GM19395 (cell line): ENCODE measurements around the gene GPC5.
A peak's percentile ranks its signal among the peaks of the same experiment; 100 is the strongest.

Source experiments
- ATAC-seq: cut with Tn5 transposase; IDR thresholded peaks from one replicate; pipeline ENCODE4 v1.9.1; 2021; ENCODE audit warnings: mild to moderate bottlenecking, moderate library complexity; ENCODE audit not compliant: unreplicated experiment

Gene GPC5

DNA sequence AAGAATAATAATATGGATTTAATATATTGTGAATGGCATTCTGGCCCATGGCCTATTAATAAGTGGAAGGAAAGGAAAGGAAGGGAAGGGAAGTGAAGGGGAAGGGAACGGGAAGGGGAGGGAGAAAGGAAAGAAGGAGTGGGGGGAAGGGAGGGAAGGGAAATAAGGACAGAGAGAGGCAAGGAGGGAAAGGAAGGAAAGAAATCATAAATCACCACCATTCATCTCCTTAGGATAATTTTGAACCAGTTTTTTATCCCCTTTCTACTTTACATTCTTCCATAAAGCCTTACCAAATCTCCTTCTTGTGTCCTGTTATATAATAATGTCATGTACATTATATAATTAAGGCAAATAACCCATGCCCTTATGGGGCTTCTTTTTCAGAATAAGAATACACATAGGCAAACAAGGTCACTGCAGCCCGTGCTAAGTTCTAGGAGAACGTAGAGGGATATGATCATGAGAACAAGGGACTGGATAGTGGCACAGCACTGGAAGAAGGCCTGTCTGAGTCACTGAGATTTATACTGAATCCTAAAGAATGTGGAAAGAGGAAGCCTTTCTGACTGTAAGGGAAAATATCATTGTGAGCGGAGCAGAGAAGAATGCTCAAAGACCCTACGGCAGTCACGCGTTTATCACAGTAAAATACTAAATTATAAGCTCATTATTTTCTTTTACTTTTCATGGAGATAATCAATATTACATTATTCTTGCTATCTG, 1383.7 kb downstream of the GPC5 start:
- no peak for ATAC-seq

GRCh38 chr13:92802776-92803175, 1404.4 kb downstream of the GPC5 start:
- no peak for ATAC-seq

DNA sequence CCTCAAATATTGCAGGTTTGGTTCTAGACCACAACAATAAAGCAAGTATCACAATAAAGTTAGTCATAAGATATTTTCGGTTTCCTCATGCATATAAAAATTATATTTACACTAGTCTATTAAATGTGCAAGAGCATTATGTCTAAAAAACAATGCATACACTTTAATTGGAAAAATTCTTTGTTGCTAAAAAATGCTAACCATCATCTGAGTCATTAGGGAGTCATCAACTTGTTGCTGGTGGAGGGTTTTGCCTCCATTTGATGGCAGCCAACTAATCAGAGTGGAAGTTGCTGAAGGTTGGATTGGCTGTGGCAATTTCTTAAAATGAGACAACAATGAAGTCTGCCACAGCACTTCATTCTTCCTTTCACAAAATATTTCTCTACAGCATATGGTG, 1405.9 kb downstream of the GPC5 start:
- no peak for ATAC-seq

GRCh38 chr13:92804926-92805325, 1406.5 kb downstream of the GPC5 start:
- ATAC-seq: no peak

GRCh38 chr13:92805766-92806165, 1407.3 kb downstream of the GPC5 start:
- ATAC-seq: no peak

DNA sequence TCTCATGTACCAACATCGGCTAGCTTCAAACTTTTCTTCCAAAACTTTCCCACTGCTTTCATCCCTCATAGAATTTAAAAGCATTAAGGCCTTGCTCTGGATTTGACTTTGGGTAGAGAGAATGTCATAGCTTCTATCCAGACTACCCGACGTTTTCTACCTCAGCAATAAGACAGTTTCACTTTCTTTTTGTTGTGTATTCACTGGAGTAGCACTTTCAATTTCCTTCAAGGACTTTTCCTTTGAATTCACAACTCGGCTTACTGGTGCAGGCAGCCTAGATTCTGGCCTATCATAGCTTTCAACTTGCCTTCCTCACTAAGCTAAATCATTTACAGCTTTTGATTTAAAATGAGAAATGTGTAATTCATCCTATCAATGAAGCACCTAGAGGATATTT, 1407.8 kb downstream of the GPC5 start:
- peak; percentile 63 for ATAC-seq

DNA sequence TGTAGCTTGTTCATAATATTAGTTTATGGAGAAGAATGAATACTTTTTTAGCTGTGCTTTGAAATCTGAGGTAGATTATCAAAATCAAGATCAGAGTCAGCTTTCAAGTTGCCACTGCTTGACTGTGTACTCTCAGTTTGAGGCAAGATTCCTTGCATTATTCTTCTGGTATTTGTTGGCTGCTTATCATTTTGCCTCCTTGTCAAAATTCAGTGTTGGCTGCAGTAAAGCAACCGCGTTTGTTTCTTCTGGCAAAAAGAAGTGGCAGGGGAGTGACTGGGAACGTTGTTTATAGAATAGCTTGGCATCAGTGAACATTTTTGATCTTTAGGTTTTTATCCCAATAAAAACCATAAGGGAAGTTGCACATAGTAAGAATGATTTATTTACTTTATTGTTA, 1408.9 kb downstream of the GPC5 start:
- ATAC-seq: no peak

DNA sequence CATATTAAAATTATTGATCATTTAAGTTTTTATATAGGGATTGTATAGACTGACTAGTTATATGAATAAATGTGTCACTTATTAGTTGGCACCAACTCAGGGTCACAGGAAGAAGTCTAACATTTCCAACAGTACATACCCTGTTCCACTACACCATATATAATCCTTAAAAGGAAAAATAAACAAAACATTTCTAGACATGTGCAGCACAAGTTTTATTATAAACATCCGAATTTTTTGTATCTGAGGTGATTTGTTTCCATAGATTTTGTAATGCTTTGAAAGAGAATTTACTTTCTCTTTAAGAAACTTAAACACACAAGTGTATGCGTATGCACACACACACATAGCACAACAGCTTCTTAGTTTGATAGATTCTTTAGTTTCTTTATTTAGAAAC, 1409.5 kb downstream of the GPC5 start:
- no peak for ATAC-seq

- no peak for ATAC-seq
Measured at GRCh38 chr13:92821324-92821723, 1422.9 kb downstream of the GPC5 start.

GRCh38 chr13:92823059-92823458, 1424.6 kb downstream of the GPC5 start:
- no peak for ATAC-seq

- ATAC-seq: no peak
Measured at GRCh38 chr13:92825938-92826596, 1427.6 kb downstream of the GPC5 start.

DNA sequence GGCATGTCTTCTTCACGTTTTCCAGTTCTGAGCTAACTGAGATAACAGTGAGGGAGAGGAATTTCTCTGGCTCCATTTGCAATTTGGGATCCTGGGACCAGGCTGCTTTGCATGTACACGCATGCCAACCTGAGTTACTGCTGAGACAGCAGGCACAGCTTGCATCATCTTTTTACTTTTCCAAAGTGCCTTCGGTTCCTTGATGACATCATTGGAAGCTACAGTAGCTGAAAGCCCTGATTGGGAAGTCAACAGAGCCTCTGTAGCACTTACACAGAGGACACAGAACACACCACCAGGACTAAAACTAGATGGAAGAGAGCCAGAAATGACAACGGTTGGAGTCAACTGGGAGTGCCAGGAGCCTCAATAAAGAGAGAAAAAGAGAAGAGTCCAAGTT, 1429.1 kb downstream of the GPC5 start:
- no peak for ATAC-seq

GRCh38 chr13:92829930-92830329, 1431.5 kb downstream of the GPC5 start:
- no peak for ATAC-seq

- no peak for ATAC-seq
Measured at GRCh38 chr13:92830821-92831220, 1432.4 kb downstream of the GPC5 start.

DNA sequence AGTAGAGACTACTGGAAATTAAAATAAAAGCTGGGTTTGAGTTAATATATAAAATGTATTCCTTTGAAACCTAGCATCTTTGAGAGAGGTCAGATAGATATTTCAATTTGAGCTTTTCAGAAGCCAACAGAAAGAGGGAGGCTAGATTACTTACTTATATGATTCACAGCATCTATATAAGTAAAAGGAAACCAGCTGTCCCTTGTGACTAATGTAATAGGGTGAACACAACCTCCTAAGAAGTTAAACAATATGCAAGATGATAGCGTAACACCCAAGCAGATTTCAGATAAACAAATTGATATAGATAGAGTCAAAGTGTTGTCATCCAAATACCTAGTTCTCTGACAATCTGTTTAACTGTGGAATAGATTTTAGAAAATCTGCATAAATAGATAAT, 1434.7 kb downstream of the GPC5 start:
- no peak for ATAC-seq

DNA sequence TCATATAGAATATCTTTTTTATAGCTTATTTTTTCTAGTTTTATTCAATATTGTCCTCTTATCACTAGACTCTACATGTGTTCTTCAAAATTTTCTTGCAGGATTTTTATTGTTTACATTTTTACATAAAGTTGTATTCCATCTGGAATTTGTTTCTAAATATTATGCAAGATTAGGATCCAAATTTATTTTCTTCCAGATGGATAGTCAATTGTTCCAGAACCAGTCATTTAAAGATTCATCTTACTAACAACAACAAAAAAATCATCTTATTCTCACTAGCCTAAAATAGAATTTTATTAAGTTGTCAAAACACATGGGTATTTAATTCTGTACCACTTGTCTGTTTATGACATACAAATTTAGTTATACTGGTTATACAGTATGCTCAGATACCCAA, 1437.8 kb downstream of the GPC5 start:
- no peak for ATAC-seq

- no peak for ATAC-seq
Measured at GRCh38 chr13:92838786-92839185, 1440.4 kb downstream of the GPC5 start.

DNA sequence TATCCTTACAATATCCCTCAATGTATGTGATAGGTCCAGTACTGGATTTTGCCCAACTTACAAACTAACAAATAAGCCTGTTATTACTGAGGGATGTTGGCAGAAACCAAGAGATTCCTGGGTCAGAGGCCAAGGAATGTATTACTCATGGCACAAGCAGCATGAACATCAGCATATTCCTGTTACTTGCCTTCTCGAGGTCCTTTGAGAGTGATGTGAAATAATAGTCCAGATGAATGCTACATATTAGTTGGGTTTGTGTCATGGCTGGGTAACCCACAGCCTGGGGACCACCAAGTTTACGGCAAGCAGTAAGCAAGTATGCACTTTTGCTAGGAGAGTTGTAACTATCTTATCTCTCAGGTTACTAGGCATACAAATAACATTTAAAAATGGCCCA, 1443.7 kb downstream of the GPC5 start:
- ATAC-seq: no peak

DNA sequence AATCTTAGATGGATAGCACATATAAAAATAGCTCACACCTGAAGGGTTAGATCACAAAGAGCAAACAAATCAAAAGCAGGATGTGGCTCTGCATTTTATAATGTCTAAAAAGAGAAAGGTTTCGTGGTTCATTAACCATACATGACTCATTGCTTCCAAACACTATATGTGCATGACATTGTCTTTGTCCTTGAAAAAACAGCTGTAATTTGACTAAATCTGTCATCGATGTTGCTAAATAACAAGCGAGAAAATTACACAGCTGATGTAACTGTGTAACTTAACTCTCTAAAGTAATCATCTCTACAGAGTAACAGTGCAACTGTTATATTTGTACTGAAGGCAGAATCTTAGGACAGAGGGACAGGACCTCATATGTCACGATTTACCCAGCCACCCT, 1445.1 kb downstream of the GPC5 start:
- ATAC-seq: no peak

DNA sequence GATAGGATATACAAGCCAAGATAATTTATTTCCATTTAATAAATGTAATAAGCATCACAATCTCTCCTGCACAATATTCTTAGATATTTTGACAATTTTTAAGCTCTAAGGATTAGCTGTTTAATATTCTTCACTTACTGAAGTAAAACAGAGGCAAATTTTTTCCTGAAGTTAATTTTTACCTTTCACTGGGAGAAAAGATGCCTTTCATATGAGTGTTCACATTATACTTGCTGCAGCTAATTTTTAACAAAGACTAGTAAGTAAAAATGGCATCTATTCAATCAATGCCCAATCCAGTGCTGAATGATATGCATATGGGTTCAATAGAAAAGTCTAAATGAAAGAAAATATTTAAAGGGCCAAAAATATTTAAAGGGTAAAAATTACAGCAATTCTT, 1451.0 kb downstream of the GPC5 start:
- ATAC-seq: no peak

GRCh38 chr13:92864584-92865284, 1466.3 kb downstream of the GPC5 start:
- ATAC-seq: no peak

DNA sequence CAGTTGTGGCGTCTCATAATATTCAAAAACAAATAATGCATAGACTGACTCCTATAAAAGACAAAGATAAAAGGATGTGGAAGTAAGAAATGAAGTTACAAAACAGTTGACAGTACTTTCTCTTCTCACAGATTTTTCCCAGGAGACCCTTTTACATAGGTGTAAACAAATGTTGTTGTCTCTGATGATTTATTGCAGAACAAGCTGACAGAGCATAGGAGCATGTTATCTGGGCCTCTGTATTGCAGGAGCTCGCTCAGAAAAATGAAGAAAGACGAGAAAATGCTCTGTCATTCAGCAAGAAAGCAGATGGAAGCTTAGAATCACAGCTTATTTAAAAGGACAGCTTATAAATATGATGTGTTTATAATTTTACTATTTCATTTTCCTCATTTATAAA, 1474.6 kb downstream of the GPC5 start:
- ATAC-seq: no peak
